Dedifferentiated amniotic fluid mesenchymal stem cell (primary cell): ENCODE data around the gene CDK2AP2.
"Not testable (repeated sequence)": the region's sequence is repeated elsewhere in the genome, so short reads cannot be mapped to it uniquely, and the experiment has no call there.

Experiments used
- DNase-seq: peaks from one replicate; pipeline ENCODE4 v3.0.0-alpha.2; 2016; ENCODE audit errors: extremely low spot score

CDK2AP2 gene

DNA sequence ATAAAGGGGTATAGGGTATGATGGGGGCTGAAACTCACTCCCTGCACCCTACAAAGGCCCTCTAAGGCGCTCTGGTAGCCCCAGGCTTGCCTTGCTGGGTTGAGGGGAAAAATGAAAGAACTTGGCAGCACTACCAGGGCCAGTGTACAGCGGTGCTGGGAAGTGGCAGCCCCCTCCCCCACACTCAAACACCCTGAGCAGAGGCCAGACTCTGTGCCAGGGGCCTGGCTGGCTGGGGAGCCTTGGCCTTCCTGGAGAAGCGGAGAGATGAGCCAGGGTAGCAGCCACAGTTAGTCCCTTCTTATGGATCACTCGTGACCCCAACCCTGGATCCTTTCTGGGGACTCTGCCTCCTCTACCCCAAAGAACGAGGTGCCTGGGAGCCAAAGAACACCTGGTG is 41.6 kb downstream of the CDK2AP2 start:
- DNase-seq: no peak

DNA sequence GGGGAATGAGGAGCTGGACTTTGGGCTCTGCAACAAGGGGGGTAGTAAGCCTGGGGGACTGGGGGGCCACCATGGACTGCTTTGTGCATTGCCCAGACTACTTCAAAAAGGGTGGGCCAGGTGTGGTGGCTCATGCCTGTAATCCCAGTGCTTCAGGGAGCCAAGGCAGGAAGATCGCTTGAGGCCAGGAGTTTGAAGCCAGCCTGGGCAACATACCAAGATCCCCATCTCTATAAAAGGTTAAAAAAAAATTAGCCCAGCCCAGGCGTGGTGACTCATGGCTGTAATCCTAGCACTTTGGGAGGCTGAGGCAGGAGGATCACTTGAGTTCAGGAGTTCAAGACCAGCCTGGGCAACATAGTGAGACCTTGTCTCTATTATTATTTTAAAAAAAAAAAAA is 42.4 kb downstream of the CDK2AP2 start:
- not testable (repeated sequence) for DNase-seq

DNA sequence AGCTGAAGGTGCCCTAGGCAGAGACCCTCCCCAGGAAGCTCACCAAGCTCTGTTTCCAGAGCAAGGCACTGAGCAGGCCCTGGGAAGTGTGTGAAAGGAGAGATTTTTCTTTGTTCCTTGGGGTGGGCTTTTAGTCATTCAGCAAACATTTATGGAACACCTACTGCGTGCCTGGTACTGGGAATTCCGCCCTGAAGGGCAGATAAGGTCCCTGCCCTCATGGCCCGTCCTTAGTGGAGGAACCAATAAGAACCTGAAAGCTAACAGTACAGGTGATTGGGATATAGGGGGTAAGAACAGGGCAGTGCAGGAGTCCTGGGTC is 42.8 kb downstream of the CDK2AP2 start:
- no peak for DNase-seq

DNA sequence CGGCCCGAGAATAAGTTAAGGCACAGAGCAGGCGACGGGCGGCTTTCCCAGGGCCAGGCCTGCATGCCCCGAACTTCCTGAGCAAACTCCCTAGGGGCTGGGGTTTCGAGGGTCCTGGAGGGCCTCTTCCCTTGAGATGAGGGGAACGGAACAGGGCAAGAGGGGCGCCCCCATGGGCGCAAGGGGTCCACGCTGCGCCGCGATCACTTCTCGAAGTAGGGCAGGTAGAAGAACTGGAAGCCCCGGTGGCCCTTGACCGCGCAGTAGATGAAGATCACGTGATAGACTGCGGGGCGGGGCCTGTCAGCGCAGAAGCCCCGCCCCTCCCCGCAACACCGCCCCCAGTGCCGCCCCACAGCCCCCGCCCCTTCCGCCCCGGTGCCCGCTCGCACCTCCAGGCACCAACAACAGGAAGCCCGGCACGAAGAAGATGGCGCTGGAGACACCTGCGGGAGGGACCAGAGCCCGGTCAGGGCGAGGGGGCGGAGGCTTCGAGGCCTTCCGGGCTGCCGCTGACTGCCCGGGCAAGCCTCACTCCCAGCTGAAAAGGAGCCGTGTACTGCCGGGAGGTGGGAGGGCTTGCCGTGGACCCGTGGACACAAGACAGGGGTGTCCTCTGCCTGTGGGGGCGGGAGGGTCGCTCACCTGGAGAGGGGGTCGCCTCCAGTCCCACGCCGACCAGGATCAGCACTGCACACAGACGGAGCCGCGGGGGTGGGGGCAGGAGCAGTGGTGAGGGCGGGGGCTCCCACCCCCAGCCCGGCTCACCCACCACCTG is 43.4 kb downstream of the CDK2AP2 start:
- no peak for DNase-seq

DNA sequence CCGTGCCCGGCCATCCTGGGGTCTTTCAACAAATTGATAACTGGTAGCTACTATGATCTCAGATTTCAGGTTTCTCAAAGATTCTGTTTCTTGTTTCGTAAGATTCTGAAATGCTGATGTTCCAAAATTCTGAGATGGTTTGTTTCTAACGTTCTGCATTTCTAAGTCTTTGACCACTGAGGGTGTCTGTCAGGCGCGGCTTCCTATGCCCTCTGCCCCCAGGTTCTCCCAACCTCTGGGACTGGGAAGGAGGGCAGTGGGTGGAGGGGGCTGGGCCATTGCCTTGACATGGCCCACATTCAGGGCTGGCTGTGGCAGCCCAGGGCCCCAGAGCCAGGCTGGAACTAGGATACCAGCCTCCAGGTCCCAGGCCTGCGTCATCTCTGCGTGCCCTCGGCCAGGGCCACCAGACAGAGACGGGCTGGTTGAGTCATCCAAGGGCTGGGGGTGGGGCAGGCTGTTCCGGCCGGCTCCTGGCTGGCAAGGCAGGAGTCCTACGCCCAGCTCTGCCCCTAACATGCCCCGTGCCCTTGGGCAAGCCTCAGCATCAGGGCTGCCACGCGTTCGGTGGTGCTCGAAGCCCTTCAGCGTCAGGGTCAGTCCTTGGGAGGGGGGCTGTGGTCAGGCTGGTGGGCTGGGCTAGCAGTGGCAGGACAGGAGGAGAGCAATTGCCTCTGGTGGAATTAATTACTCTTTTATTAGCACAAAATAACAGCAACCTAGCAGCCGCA is 44.1 kb downstream of the CDK2AP2 start:
- no peak for DNase-seq

DNA sequence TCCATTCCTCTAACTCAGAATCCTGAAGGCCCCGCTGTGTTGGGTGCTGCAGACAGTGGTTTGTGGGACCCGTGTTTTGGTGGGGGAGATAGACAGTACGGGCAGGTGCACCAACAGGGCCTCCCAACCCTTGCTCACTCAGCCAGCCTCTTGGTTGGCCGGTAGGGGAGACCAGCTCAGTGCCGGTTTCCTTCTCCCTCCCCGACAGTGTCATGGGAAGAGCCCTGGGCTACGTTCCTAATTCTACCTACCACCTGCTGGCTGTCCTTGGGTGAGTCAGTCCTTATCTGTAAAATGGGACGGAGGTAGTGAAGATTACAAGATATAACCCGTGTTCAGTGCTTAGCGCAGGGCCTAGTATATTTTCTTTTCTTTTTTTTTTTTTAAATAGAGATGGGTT is 44.8 kb downstream of the CDK2AP2 start:
- DNase-seq: no peak

DNA sequence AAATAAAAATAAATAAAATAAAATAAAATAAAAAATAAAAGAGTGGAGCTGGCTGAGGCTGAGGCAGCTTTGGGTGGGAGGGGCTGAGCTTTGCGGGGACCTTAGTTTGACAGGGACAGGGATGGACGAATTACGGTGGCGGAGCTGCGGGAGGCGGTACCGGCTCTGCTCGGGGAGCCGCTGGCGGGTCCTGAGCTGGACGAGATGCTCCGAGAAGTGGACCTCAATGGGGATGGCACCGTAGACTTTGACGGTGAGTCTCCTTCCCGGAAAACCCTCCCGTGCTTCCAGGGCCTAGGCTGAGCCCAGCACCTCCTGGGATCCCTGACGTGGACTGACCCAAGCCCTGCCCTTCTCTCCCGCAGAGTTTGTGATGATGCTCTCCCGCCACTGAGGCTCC is 49.7 kb downstream of the CDK2AP2 start:
- DNase-seq: no peak

DNA sequence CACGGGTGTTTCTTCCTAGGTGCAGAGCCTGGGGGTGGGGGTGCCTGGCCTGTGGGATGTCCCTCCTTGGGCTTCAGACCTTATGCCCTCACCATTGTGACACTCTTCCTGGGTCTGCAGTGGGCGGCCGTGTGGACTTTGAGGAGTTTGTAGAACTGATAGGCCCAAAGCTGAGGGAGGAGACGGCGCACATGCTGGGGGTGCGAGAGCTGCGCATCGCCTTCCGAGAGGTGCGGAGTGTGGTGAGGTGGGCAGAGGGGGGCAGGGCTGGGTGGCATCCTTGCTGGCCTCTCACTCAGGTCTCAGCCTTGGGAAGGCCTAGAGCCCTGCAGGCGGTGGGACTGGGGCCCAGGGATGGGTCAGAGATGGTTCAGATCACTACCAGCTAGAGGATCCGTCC is 50.5 kb downstream of the CDK2AP2 start:
- no peak for DNase-seq
